ENCODE results near the gene ARHGAP21.
"Not testable (repeated sequence)": the region's sequence is repeated elsewhere in the genome, so short reads cannot be mapped to it uniquely, and the experiment has no call there.

Gene ARHGAP21

DNA sequence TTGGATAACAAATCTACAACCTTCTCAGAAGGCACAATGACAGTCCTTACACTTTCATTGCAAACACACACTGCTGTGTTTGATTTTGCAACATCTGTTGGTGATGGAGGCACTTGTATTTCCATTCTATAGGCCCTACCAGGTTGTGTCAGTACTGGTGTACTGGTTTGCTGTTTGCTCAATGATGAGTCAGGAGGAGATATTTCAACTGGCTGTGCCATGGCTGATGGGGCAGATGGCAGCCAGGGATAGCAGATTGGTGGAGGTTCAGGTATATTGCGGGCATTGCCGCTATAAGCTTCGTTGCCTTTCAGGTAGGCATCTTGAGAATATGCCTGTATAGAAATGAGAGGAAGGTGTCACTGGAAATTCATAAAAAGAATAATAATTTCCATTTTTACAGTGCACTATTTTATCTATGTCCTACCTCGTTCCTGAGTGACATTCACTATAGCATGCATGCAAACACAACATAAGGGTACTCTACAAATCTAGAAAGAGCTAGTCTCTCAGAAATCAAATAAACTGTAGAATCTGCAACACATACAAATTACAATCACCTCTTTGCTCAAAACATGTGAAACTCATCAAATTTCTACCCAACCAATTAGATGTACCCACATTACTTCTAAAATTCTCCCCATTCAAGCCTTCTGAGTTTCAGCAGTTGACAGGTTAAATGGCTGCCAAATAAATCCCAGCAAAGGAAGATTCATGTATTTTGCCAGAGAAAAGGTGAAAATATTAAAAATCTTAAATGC is 102.5 kb downstream of the ARHGAP21 start:
- not testable (repeated sequence) for DNase-seq

DNA sequence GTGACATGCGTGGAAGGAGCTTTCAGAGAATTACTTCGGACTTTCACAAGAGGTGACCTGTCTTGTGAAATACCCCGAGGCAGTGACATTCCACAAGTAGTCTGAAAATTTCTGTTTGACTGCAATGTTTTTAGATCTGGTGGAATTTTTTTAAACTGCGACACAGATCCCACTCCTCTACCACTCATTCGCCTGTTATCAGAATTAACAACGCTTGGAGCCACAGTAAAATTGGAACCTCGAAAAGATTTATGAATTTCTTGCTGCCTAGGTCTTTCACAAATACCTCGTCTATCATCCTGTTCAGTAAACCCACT is 103.7 kb downstream of the ARHGAP21 start:
- DNase-seq: not testable (repeated sequence)

DNA sequence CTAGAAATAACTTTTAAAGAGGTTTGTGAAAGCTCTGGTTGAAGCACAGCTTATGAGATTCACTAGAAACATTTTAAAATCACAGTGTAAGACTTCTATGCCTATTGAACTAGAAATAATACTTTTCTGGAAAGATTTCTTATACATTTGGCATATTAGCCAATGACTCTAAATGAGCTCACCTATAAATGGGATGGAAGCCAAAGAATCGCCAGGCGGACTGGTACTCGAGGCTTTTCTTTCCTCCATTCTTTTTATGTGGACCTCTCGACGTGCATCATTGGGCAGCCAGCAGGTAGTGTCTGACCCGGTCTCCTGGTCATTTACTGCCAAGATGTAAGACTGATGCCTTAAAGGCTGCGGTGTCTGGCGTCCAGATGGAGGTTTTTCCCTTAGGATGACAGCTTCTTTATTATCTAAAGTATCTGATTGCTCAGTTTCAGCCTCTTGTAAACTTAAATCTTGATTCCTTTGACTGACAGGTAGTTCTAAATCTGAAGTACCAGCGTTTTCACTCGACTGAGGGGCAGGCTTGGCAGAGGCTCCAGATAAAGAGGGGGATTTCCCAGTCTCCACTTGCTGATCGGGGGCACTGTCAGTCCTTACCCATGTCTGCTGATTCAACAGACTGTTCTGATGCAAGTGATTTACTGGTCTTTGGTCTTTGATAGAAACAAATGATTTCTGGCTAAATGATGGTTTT is 104.2 kb downstream of the ARHGAP21 start:
- DNase-seq: not testable (repeated sequence)

DNA sequence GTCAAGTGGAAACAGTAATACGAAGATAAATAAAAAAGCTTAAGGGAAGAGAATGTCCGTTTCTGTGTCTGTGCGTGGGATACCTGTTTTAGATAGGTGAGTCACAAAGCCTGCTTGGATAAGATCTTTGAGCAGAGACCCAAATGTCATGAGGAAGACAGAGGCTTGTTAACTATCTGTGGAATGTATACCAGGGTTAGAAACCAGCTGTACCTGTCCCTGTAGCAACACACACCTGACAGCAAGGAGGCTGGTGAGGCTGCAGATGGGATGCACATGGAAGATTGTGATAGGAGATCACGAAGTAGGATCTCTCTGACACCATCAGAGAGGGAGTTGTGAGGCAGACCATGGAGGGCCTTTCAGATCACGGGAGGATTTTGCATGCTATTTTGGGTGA is 105.3 kb downstream of the ARHGAP21 start:
- no peak for DNase-seq

DNA sequence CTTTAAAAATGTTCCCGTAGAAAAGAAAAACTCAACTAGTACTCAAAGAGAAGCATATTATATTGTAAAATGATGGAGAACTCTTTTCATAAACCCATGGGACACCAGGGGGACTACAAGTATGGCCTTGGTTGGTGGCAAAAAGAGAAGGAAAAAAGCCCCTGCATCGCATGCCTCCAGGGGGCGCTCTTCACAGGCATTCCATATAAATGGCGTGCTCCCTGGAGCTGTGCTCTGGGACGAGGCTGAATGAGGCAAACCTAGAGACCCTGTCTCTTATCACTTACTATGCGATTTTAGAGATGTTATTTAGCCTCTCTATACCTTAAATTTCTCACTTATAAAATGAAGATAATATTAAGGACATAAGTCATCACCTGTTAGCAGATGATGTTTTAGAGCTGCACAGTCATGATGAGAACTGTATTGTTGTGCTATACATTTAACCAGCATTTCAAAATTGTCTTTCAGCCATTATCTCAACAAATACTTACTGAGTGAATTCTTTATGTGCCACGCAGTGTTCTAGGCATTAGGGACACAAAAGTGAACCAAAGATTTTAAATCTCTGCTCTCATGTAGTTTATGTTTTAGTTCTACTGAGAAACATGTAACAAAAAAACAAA is 105.8 kb downstream of the ARHGAP21 start:
- no peak for DNase-seq

- no peak for DNase-seq
Observed at GRCh38 chr10:24616536-24616935, 107.2 kb downstream of the ARHGAP21 start.

GRCh38 chr10:24606021-24606420 is 117.7 kb downstream of the ARHGAP21 start:
- no peak for DNase-seq

DNA sequence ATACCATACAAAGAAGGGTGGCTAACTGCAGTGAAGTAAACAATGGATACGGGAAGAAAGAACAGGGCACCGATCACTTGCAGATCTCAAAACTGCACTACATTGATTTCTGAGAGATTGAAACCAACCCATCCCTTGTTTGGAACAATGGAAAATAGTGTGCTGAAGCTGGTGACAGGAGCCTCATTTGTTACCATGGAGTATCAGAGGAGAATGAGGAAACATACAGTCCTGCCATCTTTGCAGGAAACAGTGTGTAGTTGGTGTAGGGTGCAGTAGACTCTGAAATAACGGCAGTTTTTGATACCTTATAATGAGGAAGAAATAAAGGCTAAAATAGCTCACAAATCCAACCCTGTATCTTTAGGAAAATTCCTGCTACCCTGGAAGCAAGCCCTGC is 118.5 kb downstream of the ARHGAP21 start:
- no peak for DNase-seq

GRCh38 chr10:24603333-24603732 is 120.4 kb downstream of the ARHGAP21 start:
- DNase-seq: no peak

DNA sequence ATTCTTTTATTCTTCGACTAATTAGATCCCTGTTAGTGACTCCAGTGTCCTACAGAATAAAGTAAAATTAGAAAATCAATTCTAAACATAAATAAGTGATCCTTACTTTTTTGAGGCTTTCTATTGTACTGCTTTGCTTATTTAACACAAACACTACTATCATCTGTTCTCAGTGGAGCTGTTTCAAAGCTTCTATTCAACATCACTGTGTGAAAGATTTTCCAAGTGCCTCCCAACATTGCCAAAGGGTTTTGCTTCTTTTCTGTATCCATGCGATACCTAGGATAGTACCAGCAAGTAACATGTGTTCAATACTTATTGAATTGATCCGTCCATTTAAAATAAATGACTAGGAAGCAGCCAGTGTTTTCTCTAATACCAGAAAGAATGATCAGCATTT is 125.7 kb downstream of the ARHGAP21 start:
- DNase-seq: no peak

DNA sequence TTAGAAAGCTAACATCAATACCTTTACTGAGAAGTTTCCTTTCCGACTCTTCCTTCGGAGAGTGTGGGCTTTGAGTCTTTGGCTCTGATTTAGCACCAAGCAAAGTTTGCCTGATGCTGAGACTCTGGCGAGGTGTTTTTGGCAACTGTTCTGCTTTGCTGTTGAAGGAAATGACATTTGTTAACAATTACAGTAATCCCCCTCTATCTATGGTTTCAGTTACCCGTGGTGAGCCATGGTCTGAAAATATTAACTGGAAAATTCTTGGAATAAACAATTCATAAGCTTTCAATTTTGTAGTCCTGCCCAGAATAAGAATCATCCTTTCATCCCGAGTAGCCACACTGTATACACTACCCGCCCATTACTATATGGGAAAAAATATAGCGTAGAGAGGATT is 126.3 kb downstream of the ARHGAP21 start:
- DNase-seq: no peak

GRCh38 chr10:24596217-24596930 is 127.3 kb downstream of the ARHGAP21 start:
- no peak for DNase-seq

DNA sequence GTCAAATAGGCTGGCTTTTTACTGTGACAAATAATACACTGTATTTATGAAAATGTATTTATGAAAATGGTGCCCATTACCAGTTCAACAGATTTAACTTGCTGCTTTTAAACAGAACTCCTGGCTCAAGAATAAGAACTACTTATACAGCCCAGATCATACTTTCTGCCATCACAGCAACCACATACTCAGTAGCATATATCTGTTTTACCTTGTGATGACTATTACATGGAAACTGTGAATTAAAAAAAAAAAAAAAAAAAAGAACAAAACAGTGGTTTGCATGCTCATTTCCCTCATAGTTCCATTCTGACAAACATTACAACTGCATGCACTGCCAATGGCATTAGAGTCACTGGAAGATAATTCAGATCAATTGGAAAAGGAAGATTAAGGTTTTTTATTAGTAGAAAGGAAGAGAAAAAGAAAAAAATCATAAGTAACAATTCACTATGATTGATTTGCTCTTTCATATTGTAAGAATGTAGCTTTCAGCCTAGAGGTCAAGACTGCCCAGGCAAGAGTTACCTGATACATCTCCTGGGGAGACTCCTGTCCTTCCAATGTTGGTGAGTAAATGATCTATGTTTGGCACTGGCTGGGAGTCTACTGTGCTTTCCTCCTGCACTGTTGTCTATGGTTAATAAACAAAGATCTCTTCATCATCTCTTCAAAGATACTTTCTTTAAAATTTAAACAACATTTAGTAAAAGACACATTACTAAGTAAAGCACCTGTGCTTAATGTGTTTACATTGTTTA is 132.8 kb downstream of the ARHGAP21 start:
- no peak for DNase-seq

- no peak for DNase-seq
Observed at GRCh38 chr10:24589265-24589664, 134.4 kb downstream of the ARHGAP21 start.

DNA sequence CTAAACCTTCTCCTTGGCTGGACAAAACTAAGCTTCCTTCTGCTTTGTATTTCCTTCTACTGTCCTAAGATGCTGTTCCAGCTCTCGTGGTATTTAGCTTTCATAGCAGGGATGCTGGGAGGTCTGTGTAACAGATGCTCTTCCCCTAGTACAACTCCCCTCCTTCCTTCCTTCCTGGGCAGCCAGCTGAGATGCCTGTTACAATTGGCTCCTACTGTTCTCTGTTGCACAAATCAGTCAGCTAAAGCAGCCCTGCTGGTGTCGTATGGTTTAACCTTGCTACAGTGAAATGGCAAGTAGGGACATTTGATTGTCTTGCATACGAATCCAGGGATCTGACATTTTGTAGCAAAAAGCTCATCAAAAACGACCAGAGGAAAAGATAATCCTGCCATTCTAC is 143.8 kb downstream of the ARHGAP21 start:
- no peak for DNase-seq

GRCh38 chr10:24579448-24579847 is 144.2 kb downstream of the ARHGAP21 start:
- DNase-seq: no peak

GRCh38 chr10:24575481-24576002 is 148.1 kb downstream of the ARHGAP21 start:
- no peak for DNase-seq

DNA sequence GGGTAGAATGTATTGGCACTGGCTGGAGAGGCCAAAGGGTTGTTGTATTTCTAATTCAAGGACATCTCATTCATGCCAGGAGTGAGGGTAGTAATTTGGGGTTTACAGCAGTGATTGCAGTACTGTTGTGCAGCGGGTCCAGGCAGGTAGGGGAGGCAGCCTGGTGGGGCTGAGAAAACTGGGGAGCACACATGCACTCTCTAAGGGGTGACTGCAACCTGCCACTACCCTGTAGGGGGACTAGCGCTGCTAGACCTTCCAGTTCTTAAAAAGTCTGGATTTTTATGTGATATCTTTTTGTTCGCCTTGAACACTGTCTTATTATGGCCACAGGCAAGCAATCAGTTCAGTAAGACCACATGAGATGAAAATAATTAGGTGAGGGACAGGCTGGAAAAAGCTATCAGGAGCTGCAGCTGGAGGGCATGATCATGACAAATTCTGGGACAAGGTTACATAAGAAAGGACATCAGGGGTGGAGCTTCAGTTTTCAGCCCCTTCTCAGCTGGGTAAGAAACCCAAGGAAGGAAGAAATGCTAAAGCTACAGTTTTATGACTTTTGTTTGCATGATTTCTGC is 149.0 kb downstream of the ARHGAP21 start:
- DNase-seq: no peak

- no peak for DNase-seq
Observed at GRCh38 chr10:24574161-24574560, 149.5 kb downstream of the ARHGAP21 start.

DNA sequence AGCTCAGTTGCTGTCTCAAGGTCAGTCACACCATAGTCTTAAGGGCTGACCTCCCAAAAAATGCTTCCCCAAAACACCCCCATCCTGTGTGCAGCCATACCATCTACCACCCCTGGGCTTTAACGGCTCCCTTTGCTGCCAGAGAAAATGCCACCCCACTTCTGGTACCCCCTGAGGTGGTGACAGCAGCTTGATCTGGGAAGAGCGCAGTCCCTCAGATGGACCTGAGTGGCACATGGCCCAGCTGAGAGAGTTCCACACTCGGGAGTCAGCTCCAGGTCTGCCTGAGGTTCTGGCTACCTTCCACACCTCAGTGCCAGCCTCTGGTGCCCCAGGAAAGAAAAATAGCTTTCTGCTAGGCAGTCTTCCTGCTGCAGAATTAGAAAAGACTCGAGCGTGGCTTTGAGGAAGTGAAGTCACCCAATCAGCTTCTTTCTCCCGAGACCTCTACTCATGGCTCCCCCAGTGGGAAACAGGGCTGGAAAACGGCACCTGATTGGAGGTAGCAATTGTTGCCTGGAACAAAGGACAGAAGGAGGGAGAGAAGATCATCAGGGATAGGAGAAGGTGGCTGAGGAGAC is 151.7 kb downstream of the ARHGAP21 start:
- DNase-seq: no peak

- no peak for DNase-seq
Observed at GRCh38 chr10:24570658-24571426, 152.8 kb downstream of the ARHGAP21 start.

All from NCI-H1092 treated with DMSO at 0.1 percent for 48 hours (cell line).